Loucy (cell line): ENCODE data around the gene DAB1.

Experiments
- CTCF ChIP-seq: fragments of 200-600 bp; sonication (generic); conservative IDR thresholded peaks from 2 replicates; pipeline ENCODE4 v1.5.1; 2014; ENCODE audit warnings: mild to moderate bottlenecking, antibody characterized with exemption, low read length
- EZH2phosphoT487 ChIP-seq: fragments of 200-600 bp; IDR thresholded peaks from 2 replicates; pipeline ENCODE4 v1.6.1; 2018; ENCODE audit warnings: antibody characterized with exemption, mild to moderate bottlenecking, moderate library complexity, borderline replicate concordance

- no peak for TF ChIP-seq CTCF
- TF ChIP-seq EZH2phosphoT487 = no peak
Measured at GRCh38 chr1:57341721-57342120, 82.1 kb downstream of the DAB1 start.
